Body of pancreas (tissue), 4 donors: ENCODE data around the gene EML4. TPM values are rescaled to one million over a fixed set of nuclear protein-coding genes. Genes with fewer than 3 reads are reported as not detected.

Source experiments
- ATAC-seq: fragments of 150-250 bp; one replicate; pipeline ENCODE4 v1.9.1; 2016
- DNase-seq, 4 donors: peaks; one replicate each; pipeline ENCODE4 v3.0.0-alpha.2; 2019
- H3K27ac ChIP-seq, 4 donors: fragments of 200-600 bp; sonication (generic); 1 replicate in 3 of 4; 2 replicates in 1 of 4; pipeline versions ENCODE4 v1.5.1 to v1.6.1; 2016 to 2019; ENCODE audit warnings: mild to moderate bottlenecking in 1 of 4, mixed read lengths in 1 of 4, moderate library complexity in 1 of 4
- H3K27me3 ChIP-seq, 2 donors: fragments of 200-600 bp; sonication (generic); one replicate each; pipeline ENCODE4 v1.6.0; 2016; ENCODE audit warnings: mild to moderate bottlenecking in 1 of 2
- H3K36me3 ChIP-seq, 2 donors: fragments of 200-600 bp; sonication (generic); replicated peaks in 1 of 2; 2 replicates each; pipeline ENCODE4 v1.5.1; 2016; ENCODE audit warnings: low read depth in 2 of 2; ENCODE audit not compliant: insufficient read depth in 1 of 2
- H3K4me1 ChIP-seq: fragments of 200-600 bp; sonication (generic); one replicate; pipeline ENCODE4 v1.6.0; 2016
- H3K4me3 ChIP-seq, 2 donors: fragments of 200-600 bp; sonication (generic); 1 replicate in 1 of 2; 2 replicates in 1 of 2; pipeline ENCODE4 v1.5.1; 2016 to 2019
- H3K9me3 ChIP-seq, 3 donors: fragments of 200-600 bp; sonication (generic); 1 replicate in 2 of 3; 2 replicates in 1 of 3; pipeline ENCODE4 v1.5.1; 2016
- POLR2A ChIP-seq, 3 donors: fragments of 450-650 bp; IDR thresholded peaks; one replicate each; pipeline ENCODE4 v1.6.1; 2016; ENCODE audit warnings: antibody characterized with exemption in 3 of 3, mild to moderate bottlenecking in 2 of 3
- WGBS, 2 donors: methylation state at CpG; one replicate each; pipeline ENCODE4 v1.1.5; 2017; 5-methylcytosine and 5-hydroxymethylcytosine counted together
- intact Hi-C: fragments of 100-400 bp; cut with DNase I; formaldehyde crosslinking; loops from one replicate; pipeline ENCODE4 v1.15.1; 2023
- total RNA-seq, 2 donors: library from RNA; depleted of rRNA; stranded (reverse); fragments of >200 nt; gene quantifications; one replicate each; pipeline ENCODE4 v1.1.0, GENCODE V29; 2016
- TF ChIP-seq, protein P1 (sequence below), 7 experiments: fragments of 450-650 bp in 4 of 7; fragments of 200-600 bp in 3 of 7; sonication (generic) in 3 of 7; IDR thresholded peaks; one replicate each; pipeline ENCODE4 v1.5.1; 2016 to 2019; ENCODE audit warnings: antibody characterized with exemption in 7 of 7

Gene EML4
- total RNA-seq, 2 donors from 2014 or later, result 37.4 to 39.9 TPM

DNA sequence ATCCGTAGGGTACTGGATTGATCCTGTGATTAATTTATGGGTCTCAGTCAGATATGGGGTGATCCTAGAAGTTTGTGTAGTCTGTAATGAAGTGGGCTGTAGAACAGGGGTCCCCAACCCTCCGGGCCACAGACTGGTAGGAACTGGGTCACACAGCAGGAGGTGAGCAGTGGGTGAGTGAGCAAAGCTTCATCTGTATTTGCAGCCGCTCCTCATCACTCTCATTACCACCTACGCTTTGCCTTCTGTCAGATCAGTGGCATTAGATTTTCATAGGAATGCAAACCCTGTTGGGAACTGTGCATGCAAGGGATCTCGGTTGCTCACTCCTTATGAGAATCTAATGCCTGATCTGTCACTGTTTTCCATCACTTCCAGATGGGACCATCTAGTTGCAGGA, 48.8 kb downstream of the EML4 start:
- Histone ChIP-seq H3K27me3 (no peaks in the 10 kb centered on the region), H3K4me1 (peaks cover 53% of the 10 kb centered on the region), H3K27ac (no peak overlapping the region), H3K4me3 (no peak overlapping the region), H3K36me3 (no peaks in the 10 kb centered on the region), H3K9me3 (no peaks in the 10 kb centered on the region)
- DNase-seq (no peak), ATAC-seq (no peak)
- TF ChIP-seq, protein P1, sequence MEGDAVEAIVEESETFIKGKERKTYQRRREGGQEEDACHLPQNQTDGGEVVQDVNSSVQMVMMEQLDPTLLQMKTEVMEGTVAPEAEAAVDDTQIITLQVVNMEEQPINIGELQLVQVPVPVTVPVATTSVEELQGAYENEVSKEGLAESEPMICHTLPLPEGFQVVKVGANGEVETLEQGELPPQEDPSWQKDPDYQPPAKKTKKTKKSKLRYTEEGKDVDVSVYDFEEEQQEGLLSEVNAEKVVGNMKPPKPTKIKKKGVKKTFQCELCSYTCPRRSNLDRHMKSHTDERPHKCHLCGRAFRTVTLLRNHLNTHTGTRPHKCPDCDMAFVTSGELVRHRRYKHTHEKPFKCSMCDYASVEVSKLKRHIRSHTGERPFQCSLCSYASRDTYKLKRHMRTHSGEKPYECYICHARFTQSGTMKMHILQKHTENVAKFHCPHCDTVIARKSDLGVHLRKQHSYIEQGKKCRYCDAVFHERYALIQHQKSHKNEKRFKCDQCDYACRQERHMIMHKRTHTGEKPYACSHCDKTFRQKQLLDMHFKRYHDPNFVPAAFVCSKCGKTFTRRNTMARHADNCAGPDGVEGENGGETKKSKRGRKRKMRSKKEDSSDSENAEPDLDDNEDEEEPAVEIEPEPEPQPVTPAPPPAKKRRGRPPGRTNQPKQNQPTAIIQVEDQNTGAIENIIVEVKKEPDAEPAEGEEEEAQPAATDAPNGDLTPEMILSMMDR (IDR thresholded peaks at IDR 0.05), result no peak
- no peak for TF ChIP-seq POLR2A (IDR thresholded peaks at IDR 0.05)
- intact Hi-C loops, result no loop called here
- WGBS, 2 donors, result 74 to 92% methylated on average over 5 of the region's 5 CpGs

DNA sequence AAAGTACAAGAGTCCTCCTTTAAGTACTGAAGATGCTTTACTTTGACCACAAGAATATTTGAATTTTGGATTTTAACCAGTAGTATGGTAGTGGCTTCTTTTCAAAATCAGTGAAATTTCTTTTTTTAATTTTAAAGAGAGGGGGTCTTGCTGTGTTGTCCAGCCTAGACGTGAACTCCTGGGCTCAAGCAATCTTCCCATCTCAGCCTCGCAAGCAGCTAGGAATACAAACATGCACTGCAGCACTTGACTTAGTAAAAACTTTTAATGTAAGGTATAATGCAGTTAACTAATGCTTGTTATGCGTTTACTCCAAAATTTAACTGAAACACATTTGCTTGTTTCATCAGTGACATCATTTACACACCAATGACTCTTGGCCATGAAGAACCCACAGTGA, 49.6 kb downstream of the EML4 start:
- Histone ChIP-seq H3K4me3 (no peak overlapping the region), H3K4me1 (peaks cover 61% of the 10 kb centered on the region), H3K36me3 (no peaks in the 10 kb centered on the region), H3K9me3 (no peaks in the 10 kb centered on the region), H3K27ac (no peak overlapping the region), H3K27me3 (no peaks in the 10 kb centered on the region)
- 92 to 100% methylated on average over 3 of the region's 3 CpGs for WGBS, 2 donors
- no peak for TF ChIP-seq POLR2A (IDR thresholded peaks at IDR 0.05)
- TF ChIP-seq, protein P1 (IDR thresholded peaks at IDR 0.05), result no peak
- DNase-seq (no peak), ATAC-seq (no peak)
- intact Hi-C loops, result no loop called here

DNA sequence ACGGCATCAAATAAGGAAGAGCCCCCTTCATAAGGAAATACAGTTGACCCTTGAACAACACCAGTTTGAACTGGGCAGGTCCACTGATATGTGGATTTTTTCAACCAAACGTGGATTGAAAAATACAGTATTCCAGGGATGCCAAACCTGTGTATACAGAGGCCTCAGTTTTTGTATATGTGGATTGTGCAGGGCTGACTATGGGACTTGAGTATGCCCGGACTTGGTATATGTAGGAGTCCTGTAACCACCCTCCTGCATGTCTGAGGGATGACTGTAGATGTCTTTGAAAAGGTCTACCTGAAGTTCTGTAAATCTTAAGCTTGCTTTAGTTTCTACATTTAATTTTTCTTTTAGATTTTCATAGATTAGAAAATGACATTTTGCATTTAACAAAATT, 50.0 kb downstream of the EML4 start:
- DNase-seq (no peak), ATAC-seq (no peak)
- 81 to 84% methylated on average over 3 of the region's 3 CpGs for WGBS, 2 donors
- Histone ChIP-seq H3K9me3 (no peaks in the 10 kb centered on the region), H3K4me3 (no peak overlapping the region), H3K27ac (no peak overlapping the region), H3K27me3 (no peaks in the 10 kb centered on the region), H3K4me1 (peaks cover 66% of the 10 kb centered on the region), H3K36me3 (no peaks in the 10 kb centered on the region)
- no peak for TF ChIP-seq POLR2A (IDR thresholded peaks at IDR 0.05)
- TF ChIP-seq, protein P1 (IDR thresholded peaks at IDR 0.05), result no peak
- intact Hi-C loops, result no loop called here

DNA sequence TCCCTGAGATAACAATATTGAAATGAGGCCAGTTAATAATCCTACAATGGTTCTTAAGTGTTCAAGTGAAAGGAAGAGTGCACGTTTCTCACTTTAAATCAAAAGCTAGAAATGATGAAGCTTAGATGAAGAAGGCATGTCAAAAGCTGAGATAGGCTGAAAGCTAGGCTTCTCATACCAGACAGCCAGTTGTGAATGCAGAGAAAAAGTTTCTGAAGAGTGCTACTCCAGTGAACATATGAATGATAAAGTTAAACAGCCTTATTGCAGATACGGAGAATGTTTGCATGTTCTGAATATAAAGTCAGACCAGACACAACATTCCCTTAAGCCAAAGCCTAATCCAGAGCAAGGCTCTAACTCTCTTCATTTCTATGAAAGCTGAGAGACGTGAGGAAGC, 51.4 kb downstream of the EML4 start:
- intact Hi-C loops, result no loop called here
- H3K4me1 ChIP-seq, result peaks cover 58% of the 10 kb centered on the region
- no peak for DNase-seq
- peak overlapping the region in 1 of 4 donors; percentile 38 for H3K27ac ChIP-seq
- H3K9me3 ChIP-seq, result no peaks in the 10 kb centered on the region
- H3K27me3 ChIP-seq, result no peaks in the 10 kb centered on the region
- H3K4me3 ChIP-seq, result no peak overlapping the region
- WGBS, 2 donors, result 38 to 40% methylated on average over 3 of the region's 3 CpGs
- no peak for TF ChIP-seq POLR2A (IDR thresholded peaks at IDR 0.05)
- TF ChIP-seq, protein P1 (IDR thresholded peaks at IDR 0.05), result no peak
- no peaks in the 10 kb centered on the region for H3K36me3 ChIP-seq
- no peak for ATAC-seq

DNA sequence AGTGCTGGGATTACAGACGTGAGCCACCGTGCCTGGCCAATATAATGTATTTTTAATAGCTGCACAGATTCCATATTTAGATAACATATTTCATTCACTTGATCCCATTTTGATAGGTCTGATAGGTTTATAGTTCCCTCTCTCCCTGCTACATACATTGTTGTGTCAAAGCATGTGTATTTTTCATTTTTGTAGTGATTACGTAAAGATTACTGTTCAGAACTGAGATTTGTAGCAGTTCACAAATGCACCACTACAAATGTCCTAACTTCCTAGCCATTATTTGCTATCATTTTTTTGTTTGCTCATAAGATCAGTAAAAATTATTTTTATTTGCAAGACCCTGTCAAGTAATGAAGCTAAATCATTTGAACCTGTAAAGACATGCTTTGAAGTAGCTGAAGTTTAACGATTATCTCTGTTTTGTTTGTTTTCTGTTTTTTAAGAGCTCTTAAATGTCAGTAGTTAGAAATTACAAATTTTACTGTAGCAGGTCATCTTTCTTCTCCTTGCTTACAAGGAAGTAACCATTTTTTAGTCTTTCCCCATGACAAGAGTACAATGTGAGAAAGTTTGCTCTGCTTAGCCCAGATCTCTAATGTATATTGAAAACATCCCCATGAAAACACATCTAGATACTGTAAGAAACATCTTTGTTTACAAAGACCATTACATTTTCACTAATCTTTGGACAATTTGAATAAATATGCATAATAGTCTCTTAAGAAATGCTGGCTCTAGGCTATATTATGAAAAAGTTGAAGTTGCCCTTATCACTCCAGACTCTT, 54.1 kb downstream of the EML4 start:
- TF ChIP-seq POLR2A (IDR thresholded peaks at IDR 0.05), result no peak
- TF ChIP-seq, protein P1 (IDR thresholded peaks at IDR 0.05), result peak in 2 of 7 experiments; percentile 1 to 4
- ATAC-seq (peak; percentile 30), DNase-seq (no peak)
- H3K4me3 ChIP-seq, result no peak overlapping the region
- H3K27me3 ChIP-seq, result no peaks in the 10 kb centered on the region
- H3K36me3 ChIP-seq, result no peaks in the 10 kb centered on the region
- no peaks in the 10 kb centered on the region for H3K9me3 ChIP-seq
- peaks cover 52% of the 10 kb centered on the region for H3K4me1 ChIP-seq
- 66 to 74% methylated on average over 4 of the region's 4 CpGs for WGBS, 2 donors
- intact Hi-C loops, result no loop called here
- H3K27ac ChIP-seq, result peak overlapping the region in 2 of 4 donors; percentile 43 to 64
